Iris pigment epithelial cell (primary cell): ENCODE results near the gene ERC2.

Experiments
- DNase-seq: peaks from one replicate; pipeline ENCODE4 v3.0.0-alpha.2; 2011; ENCODE audit warnings: low read depth

The ERC2 gene

DNA sequence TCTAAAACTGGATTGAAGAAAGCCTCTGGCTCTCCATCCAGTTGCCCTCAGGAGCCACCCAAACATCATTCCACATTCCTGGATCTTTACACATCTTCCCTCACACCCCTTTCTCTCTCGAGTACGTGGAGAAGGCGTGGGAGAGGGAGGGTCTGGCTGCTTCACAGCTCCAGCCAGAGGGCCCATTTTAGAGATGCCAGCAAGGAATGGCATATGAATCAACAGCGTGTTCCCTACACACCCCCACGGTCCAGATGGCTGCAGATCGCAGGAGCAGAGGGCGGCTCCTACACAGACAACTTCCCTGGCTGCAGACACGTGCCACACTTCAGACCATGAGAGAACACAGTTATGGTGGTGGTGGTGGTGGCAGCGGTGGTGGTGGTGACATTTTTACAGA is 280.1 kb downstream of the ERC2 start:
- no peak for DNase-seq

DNA sequence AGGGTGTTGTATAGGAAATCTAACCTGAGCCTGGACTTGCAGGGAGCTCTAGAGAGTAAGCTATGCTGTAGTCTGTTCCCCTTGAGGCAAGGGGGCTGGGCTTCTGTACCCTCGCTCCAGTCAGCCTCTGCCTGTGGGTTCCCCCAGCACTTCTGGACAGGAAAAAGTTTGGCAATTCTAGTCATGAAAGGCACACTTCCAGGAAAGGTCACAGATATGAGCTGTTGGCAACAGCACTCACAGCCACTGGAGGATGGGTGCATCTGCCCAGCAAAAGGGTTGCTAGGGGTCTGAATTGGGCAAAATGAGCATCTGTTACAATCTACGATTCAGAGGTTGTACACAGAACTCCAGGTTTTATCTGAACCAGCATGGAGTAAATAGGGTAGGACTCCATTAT is 281.2 kb downstream of the ERC2 start:
- DNase-seq: no peak

DNA sequence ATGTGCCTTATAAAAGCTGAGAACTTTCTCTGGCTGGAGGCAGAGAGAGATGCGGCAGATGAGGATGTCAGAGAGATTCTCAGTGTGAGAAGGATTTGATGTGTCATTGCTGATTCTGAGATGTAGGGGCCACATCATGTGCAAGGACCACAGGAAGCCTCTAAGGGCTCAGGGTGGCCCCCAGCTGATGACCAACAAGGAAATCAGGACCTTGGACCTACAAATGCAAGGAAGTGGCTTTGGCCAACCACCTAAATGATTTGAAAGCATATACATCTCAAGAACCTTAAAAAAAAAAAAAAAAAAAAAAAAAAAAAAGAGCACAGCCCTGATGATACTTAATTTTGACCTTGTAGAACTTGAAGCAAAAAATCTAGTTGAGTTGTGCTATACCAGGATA is 282.4 kb downstream of the ERC2 start:
- DNase-seq: no peak

DNA sequence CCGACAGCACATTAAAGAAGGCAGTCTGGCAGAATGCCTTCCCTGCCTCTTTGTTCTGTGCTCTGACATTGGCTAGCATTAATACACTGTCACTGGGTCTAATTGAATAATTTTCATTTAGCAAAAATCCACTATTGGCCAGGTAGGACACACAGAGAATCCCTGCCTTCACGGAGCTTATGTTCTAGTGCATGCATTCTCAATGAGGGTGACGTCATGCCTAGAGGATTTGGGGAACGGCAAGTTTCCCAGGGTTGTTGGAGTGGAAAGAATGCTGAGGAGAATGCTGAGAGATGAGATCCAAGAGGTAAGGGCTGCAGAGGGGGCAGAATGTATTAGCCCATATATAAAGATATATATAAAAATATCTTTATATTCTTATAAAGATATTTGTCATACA is 284.7 kb downstream of the ERC2 start:
- DNase-seq: no peak

DNA sequence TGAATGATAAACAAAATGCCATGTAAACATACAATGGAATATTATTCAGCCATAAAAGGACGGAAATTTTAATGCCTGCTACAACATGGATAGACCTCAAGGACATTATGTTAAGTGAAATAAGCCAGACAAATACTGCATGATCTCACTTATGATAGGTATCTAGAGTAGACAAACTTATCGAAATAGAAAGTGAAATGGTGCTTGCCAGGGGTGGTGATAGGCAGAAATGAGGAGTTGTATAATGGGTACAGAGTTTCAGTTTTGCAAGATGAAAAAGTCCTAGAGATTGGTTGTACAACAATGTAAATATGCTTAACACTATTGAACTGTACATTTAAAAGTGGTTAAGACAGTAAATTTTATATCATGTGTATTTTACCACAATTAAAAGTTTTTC is 287.8 kb downstream of the ERC2 start:
- DNase-seq: no peak

DNA sequence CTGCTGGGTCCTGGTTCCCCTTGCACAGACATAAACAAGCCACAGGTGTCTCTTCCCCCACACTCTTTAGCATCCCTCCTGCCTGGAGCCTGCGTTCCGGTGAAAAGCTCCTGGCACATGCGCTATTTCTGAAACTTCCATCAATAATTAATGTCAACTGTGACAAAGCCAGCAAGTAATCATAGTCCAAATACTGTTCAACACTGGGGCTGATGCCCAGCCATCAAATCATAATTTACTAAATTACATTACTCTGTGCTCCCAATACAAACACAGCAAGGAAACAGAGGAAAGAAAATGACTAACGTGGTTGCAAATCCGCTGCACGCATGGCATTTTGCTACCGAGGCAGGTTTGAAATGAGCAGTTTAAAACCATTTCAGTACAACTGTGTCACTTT is 294.7 kb downstream of the ERC2 start:
- DNase-seq: no peak

DNA sequence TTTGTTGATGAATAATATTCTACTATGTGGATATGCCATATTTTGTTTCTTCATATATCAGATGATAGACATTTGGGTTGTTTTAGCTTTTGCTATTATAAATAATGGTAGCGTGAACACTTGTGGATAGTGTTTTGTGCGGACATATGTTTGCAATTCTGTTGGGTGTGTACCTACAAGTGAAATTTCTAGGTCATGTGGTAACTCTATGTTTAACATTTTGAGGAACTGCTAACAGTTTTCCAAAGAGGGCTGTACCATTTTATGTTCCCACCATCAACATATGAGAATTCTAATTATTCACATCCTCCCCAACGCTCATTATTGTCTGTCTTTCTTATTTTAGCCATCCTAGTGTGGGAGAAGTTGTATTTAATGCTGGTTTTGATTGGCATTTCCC is 303.8 kb downstream of the ERC2 start:
- DNase-seq: no peak

DNA sequence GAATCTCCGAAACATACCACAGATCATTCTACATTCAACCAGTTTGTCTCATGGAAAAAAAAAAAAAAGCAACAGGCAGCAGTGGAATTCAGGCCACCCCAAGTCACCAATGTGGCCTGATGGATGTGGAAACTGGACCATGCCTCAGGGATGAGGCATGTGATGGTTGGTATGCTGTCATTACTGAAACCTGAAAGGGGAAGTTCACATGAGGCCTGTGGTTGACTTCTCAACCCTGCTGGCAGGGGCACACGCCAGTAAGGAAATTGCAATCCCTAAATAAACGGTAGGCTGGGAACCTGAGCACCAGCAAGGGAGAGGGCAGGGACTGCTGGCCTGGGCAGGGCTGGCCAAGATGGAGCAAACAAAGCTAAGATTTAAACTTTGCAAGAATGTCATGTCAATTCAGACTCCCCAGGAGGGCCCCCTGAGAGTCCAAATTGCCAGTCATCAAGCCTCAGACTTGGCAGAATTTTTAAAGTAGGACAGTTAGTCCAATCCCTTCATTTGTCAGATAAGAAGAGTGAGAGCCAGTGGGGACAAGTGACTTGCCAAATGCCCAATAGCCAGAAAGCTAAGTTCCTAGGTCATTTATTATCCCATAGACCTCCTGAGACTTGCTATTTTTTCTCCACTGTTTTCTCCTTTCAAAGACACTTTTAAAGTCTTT is 310.4 kb downstream of the ERC2 start:
- DNase-seq: peak; percentile 12

DNA sequence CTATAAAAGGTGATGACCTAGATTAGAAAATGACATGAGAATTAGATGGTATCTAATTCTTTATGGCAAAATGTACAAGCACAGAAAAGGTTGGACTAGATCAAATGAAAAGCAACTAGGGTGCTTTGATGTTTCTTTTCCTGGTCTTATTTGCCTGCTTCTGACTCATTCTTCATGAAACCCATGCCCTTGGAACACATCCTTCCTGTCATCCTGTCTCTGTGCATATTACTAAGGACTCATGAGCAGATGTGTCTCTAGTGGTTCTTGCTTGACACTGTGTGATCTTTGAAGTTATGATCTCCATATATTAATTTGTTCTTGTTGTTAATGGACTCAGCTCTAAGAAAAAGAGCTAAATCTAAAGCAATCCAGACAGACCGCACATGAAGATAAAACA is 314.0 kb downstream of the ERC2 start:
- DNase-seq: peak; percentile 29

DNA sequence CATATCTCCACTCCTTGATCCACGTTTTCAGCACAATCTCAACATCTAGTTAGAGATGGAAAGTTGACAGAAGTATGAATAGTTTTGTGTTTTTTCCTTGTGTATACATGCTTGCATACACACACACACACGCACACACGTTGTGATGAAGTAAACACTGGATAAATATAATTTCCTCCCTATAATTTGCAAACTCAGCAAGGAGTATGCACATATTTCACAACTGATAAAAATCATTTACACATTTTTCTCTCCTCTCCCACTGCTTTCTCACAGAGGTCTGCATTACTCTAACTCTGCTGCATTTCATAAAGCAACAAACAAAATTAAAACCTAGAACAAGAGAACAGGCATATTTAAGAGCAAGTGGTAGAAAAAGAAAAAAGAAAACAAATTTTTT is 320.9 kb downstream of the ERC2 start:
- DNase-seq: no peak

DNA sequence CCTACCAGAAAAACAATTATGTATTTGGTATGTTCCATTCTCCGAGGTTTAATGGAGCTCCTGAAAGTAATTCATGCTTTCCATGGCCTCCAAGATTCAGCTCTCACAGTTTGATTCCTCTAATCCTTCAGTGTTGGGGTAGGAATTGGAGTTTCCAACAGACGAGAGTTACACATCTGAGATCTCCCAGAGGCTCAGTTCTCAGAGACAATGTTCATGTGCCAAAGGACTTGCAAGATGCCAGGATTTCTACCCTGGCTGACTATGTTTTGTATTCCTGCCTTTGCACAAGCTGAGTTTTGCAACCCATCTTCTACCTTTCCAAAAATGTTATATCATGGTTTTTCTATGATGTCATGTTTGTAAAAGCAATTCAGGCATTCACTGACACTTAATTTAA is 322.9 kb downstream of the ERC2 start:
- no peak for DNase-seq

DNA sequence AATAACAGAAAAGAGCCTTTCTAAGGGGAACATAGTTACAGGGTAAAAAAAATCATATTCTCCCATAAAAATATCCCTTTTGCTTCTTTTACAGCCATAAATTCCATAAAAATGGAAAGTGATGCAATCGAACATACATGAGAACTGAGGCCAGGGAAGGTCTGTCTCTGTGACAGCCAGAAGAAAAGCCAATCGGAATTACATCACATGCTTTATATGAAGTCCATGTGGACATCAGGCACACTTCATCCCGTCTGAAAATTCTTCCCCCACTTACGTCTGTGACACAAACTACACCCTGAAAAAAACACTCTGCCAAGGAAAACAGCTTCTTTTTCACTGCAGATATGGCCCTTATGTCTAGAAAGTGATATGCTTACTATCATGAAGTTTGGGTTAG is 323.5 kb downstream of the ERC2 start:
- no peak for DNase-seq

DNA sequence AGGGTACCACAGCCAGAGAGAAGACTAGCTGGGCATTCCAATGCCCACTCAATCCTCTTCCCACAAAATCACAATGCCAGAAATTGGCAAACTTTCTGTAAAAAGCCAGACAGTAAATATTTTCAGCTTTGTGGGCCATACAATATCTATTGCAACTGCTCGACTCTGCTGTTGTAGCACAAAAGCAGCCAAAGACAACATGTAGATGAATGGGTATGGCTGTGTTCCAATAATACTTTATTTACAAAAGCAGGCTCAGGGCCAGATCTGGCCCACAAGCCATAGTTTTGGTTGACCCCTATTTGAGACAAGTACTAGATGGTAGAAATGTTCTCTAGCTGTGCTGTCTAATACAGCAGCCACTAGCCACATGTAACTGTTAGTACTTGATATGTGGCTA is 330.9 kb downstream of the ERC2 start:
- DNase-seq: peak; percentile 71

DNA sequence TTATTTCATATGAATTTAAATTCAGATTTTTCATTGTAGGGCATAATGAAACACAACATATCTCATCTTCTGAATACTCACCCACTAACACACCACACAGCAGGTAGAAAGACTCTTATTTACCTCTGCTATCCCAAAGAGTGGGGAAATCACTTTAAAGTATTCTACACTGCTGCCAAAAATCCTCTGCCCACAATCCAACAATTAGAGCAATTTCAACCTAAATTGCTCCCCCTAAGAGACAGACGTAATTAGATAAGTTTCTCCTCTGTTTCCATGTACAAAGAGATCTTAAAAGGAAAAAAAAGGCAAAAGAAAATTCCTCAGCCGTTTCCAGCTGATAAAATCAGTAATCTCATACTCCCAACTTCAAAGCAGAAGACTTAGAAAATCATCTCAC is 331.8 kb downstream of the ERC2 start:
- DNase-seq: no peak

DNA sequence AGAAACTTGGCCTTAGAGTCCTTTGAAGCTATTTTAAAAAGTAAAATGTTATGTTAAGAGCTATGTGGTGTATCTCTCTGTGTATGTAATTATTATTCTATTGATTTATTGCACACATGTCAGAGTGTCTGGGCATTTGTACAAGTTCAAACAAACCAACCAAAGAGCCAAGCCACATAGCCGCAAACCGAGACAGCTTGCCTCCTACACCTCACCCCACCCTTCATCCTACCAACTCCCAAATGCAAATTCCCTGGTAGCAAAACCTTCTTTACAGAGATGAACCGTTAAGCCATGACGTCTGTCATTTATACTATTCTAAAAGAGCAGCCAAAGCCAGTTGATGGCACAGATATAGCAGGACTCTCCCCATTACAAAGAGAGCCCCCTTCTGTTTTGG is 332.3 kb downstream of the ERC2 start:
- DNase-seq: no peak

DNA sequence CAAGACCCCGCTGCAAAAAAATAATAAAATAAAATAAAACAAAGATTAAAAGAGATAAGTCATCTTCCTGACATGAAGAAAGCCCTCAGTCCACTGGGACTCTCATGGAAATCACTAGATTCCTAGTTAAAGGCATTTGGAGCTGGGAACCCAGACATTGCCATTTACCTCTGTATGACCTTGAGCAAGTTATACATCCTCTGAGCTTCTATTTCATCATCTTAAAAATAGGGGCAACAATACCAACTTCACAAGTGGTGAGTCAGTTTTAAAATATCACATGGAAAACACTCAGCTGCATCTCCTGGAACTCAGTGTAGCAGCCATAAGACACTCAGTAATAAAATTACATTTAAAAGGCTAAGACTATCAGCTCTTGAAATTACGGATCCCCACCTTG is 334.8 kb downstream of the ERC2 start:
- DNase-seq: peak; percentile 86

DNA sequence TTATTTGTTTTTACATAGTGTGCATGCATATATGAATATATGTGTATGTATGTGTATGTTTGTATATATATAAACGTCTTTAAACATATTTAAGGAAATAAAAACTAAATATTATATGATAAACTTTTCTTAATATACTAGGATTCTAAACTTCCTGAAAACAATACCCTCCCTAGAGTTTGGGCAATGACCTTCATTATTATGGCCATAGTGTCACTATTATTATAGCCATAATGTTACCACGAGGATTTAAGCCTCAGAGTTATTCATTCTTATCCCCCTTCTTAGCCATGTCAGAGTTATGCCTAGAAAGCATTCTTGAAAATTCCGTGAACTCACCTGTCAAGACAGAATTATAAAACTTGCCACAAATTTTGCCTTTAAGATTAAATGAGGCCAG is 335.5 kb downstream of the ERC2 start:
- no peak for DNase-seq

DNA sequence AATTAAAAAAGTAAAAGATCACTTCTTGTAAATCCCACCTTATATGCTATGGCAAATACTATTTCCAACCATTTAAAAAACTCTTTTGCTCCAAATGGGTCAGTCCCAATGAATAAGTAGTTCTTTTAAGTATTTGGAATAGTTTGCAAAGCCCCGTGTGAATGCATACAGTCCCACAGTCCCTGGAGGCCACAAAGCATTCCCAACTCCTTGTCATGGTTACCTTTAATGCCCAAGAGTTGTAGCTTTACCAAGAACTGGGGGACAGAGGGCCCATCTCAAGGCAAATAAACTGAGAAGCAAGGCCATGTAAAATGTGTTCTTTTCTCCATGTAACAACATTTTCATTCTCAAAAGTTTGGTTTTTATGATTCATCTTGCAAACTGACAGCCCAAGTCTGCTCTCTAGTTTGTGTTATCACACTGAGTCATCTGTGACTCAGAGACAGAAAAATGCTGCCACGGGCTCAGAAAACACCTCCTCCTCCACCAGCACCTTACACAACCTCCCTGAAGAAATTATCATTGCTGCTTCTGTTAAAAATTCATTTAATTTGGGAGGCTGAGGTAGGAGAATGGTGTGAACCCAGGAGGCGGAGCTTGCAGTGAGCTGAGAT is 336.2 kb downstream of the ERC2 start:
- peak; percentile 98 for DNase-seq

DNA sequence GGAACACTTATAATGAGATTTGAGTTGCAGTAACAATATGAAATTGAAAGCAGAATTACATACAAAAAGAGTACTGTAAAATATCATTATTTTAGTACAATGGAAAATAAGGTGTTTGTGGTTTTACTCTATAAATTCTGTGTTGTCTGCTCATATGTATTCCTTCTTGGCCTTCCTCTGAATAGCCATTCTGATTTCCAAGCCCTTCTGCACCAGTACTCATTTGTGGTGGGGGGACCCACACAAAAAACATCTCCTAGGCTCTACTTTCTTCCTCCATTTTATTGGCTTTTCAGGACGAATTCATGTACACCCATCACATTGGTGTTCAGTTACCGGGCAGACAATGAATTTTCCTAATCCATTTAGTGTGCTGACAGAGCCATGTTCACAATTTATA is 338.2 kb downstream of the ERC2 start:
- DNase-seq: no peak

DNA sequence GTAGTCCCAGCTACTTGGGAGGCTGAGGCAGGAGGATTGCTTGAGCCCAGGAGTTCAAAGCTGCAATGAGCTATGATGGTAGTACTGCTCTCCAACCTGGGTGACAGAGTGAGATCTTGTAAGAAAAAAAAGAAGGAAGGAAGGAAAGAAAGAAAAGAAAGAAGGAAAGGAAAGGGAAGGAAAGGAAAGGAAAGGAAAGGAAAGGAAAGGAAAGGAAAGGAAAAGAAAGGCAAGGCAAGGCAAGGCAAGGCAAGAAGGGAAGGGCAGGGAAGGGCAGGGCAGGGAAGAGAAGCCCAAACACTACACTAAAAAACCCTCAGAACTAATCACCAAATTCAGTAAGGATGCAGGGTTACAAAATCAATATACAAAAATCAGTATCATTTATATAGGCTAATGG is 341.6 kb downstream of the ERC2 start:
- DNase-seq: no peak

DNA sequence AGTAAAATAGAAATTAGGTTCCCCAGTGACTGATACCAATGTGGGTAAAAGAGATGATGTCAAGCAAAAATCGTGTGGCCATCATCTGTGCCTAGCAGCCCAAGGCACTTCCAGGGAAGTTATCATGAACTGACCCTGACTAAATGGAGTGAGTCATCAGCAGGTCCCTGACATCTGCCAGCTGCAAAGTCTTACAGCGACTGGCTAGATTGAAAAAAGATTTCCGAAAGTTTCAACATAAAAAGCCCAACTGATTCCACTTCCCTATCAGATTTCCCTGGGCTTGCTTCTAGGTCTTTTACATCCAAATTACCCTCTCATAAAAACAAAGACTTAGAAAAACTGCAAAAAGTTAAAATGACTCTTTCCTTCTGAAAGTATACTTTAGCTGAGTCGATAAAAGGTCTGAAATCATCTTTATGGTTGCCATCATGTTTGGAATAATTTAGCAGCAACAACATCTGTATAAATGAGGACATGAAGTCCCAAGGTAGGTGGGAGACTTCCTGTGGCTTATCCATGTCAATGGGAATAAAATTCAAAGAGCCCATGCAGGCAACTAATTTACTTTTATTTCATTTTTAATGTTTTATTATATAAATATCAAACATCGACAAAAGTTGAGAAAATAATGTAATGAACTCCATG is 342.8 kb downstream of the ERC2 start:
- DNase-seq: peak; percentile 80

DNA sequence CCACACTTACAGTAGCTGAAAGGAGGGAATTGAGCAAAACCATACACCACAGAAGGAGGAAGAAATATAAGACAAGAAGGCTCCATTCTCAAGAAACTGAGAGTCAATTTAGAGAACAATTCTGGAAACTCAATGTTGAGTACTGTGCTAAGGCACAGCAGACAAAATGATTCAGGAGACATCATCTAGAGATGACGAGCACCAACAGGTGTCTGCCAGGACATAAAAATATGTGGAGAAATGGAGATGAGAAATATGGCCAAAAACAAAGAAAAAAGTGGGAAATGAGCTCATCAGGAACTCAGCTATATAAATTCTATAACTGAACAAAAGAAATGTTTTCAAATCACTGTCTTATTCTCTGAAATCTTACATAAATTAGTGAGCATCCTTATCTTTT is 343.7 kb downstream of the ERC2 start:
- no peak for DNase-seq

DNA sequence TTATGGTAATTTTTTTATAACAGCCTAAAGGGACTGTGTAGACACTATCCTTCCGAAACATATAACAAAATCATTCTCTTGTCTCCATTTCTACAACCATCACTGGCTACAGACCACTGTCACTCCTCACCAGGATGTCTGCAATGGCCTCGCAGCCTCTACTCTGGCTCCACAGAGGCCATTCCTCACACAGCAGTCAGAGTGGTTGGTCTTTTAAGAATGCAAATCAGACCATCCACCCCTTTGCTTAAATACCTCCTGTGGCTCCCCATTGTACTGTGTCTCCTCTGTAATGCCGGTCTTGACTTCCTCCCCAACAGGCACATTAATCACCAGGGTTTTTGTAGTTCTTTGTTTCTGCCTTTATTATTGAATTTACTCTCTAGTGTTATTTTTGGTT is 344.8 kb downstream of the ERC2 start:
- DNase-seq: no peak

DNA sequence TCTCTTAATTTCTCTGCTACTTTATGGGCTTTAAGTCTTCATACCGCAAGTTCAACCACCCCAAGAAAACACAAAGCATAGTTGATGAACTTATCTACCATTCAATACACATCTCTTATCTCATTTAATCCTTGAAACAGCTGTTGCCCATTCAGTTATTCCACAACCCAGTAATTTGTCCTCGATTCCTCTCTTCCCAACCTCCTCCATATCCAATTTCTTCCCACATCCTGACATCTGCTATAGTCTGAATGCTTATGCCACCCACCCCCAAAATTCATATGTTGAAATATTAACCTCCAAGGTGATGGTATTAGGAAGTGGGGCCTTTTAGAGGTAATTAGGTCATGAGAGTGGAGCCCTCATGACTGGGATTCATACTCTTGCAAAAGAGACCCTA is 345.4 kb downstream of the ERC2 start:
- no peak for DNase-seq
